Breast epithelium (tissue), 4 donors: ENCODE data around the gene PRRT4. TPM values are rescaled to one million over a fixed set of nuclear protein-coding genes. Genes with fewer than 3 reads are reported as not detected.

Experiments used
- DNase-seq, 2 donors: peaks; one replicate each; pipeline ENCODE4 v3.0.0-alpha.2; 2019; ENCODE audit warnings: low spot score in 2 of 2
- H3K27ac ChIP-seq, 2 donors: fragments of 200-600 bp; sonication (generic) in 1 of 2; one replicate each; pipeline ENCODE4 v1.5.1; 2016 to 2019; ENCODE audit warnings: mild to moderate bottlenecking in 1 of 2
- H3K27me3 ChIP-seq, 2 donors: fragments of 200-600 bp; sonication (generic) in 1 of 2; one replicate each; pipeline versions ENCODE4 v1.5.1 to v1.6.0; 2017 to 2019; ENCODE audit warnings: control low read depth in 1 of 2, mild to moderate bottlenecking in 1 of 2
- H3K36me3 ChIP-seq: fragments of 200-600 bp; one replicate; pipeline ENCODE4 v1.5.1; 2019
- H3K4me1 ChIP-seq, 2 donors: fragments of 200-600 bp; sonication (generic); one replicate each; pipeline ENCODE4 v1.5.1; 2016 to 2019; ENCODE audit warnings: control low read depth in 1 of 2
- H3K4me3 ChIP-seq, 3 donors: fragments of 200-600 bp; sonication (generic); 1 replicate in 2 of 3; 2 replicates in 1 of 3; pipeline ENCODE4 v1.5.1; 2016 to 2019; ENCODE audit warnings: mild to moderate bottlenecking in 3 of 3, moderate library complexity in 2 of 3
- H3K9me3 ChIP-seq, 2 donors: fragments of 200-600 bp; sonication (generic) in 1 of 2; one replicate each; pipeline ENCODE4 v1.5.1; 2016 to 2019; ENCODE audit warnings: control low read depth in 1 of 2
- CTCF ChIP-seq, 3 donors: fragments of 450-650 bp; IDR thresholded peaks; one replicate each; pipeline ENCODE4 v1.5.1; 2016 to 2017; ENCODE audit warnings: antibody characterized with exemption in 3 of 3, mild to moderate bottlenecking in 3 of 3, moderate library complexity in 3 of 3
- POLR2A ChIP-seq: fragments of 450-650 bp; IDR thresholded peaks from one replicate; pipeline ENCODE4 v1.6.1; 2016; ENCODE audit warnings: antibody characterized with exemption, mild to moderate bottlenecking, moderate library complexity
- POLR2AphosphoS5 ChIP-seq, 3 donors: sonication (generic); formaldehyde crosslinking; IDR thresholded peaks; one replicate each; pipeline ENCODE4 v1.6.1; 2017; ENCODE audit warnings: antibody characterized with exemption in 3 of 3
- intact Hi-C: fragments of 100-400 bp; cut with DNase I; formaldehyde crosslinking; loops from one replicate; pipeline ENCODE4 v1.15.1; 2023; ENCODE audit warnings: low total_unique reads
- total RNA-seq, 3 donors: library from RNA; depleted of rRNA; stranded (reverse); fragments of >200 nt; gene quantifications; one replicate each; pipeline ENCODE4 v1.1.0, GENCODE V29; 2016

The PRRT4 gene
- total RNA-seq, 3 donors from 2014 or later = under 0.01 to 3.8 (median 0.44) TPM

GRCh38 chr7:128309976-128310375 is 51.5 kb downstream of the PRRT4 start:
- no peaks in the 10 kb centered on the region for H3K27me3 ChIP-seq
- peaks cover 28% of the 10 kb centered on the region for H3K36me3 ChIP-seq
- H3K4me1 ChIP-seq = no peaks in the 10 kb centered on the region
- no peak overlapping the region for H3K27ac ChIP-seq
- DNase-seq = no peak
- no peak overlapping the region for H3K4me3 ChIP-seq
- intact Hi-C loops = no loop called here
- TF ChIP-seq POLR2A = no peak
- TF ChIP-seq CTCF (IDR thresholded peaks at IDR 0.05) = no peak
- TF ChIP-seq POLR2AphosphoS5 (IDR thresholded peaks at IDR 0.05) = no peak
- no peaks in the 10 kb centered on the region for H3K9me3 ChIP-seq

GRCh38 chr7:128309124-128309523 is 52.4 kb downstream of the PRRT4 start:
- DNase-seq = no peak
- Histone ChIP-seq H3K27me3 (no peaks in the 10 kb centered on the region), H3K27ac (no peak overlapping the region), H3K4me3 (no peak overlapping the region), H3K9me3 (no peaks in the 10 kb centered on the region), H3K4me1 (no peaks in the 10 kb centered on the region), H3K36me3 (peaks cover 22% of the 10 kb centered on the region)
- intact Hi-C loops = no loop called here
- no peak for TF ChIP-seq POLR2AphosphoS5 (IDR thresholded peaks at IDR 0.05)
- no peak for TF ChIP-seq CTCF (IDR thresholded peaks at IDR 0.05)
- no peak for TF ChIP-seq POLR2A

GRCh38 chr7:128307061-128307460 is 54.4 kb downstream of the PRRT4 start:
- H3K36me3 ChIP-seq = peaks cover 18% of the 10 kb centered on the region
- H3K27ac ChIP-seq = no peak overlapping the region
- H3K4me3 ChIP-seq = no peak overlapping the region
- H3K9me3 ChIP-seq = no peaks in the 10 kb centered on the region
- H3K27me3 ChIP-seq = no peaks in the 10 kb centered on the region
- no peak for DNase-seq
- no peaks in the 10 kb centered on the region for H3K4me1 ChIP-seq
- intact Hi-C loops = no loop called here
- no peak for TF ChIP-seq POLR2AphosphoS5 (IDR thresholded peaks at IDR 0.05)
- TF ChIP-seq CTCF (IDR thresholded peaks at IDR 0.05) = no peak
- TF ChIP-seq POLR2A = no peak

GRCh38 chr7:128304212-128304611 is 57.3 kb downstream of the PRRT4 start:
- Histone ChIP-seq H3K4me3 (no peak overlapping the region), H3K27ac (no peak overlapping the region), H3K27me3 (no peaks in the 10 kb centered on the region), H3K4me1 (no peaks in the 10 kb centered on the region), H3K9me3 (no peaks in the 10 kb centered on the region), H3K36me3 (peaks cover 11% of the 10 kb centered on the region)
- no peak for TF ChIP-seq POLR2AphosphoS5 (IDR thresholded peaks at IDR 0.05)
- TF ChIP-seq CTCF (IDR thresholded peaks at IDR 0.05) = no peak
- TF ChIP-seq POLR2A = no peak
- no peak for DNase-seq
- intact Hi-C loops = no loop called here

GRCh38 chr7:128303643-128304042 is 57.8 kb downstream of the PRRT4 start:
- no peak for DNase-seq
- no peak overlapping the region for H3K4me3 ChIP-seq
- no peaks in the 10 kb centered on the region for H3K27me3 ChIP-seq
- no peaks in the 10 kb centered on the region for H3K9me3 ChIP-seq
- peaks cover 11% of the 10 kb centered on the region for H3K36me3 ChIP-seq
- no peak overlapping the region for H3K27ac ChIP-seq
- no peak for TF ChIP-seq CTCF (IDR thresholded peaks at IDR 0.05)
- no peak for TF ChIP-seq POLR2AphosphoS5 (IDR thresholded peaks at IDR 0.05)
- TF ChIP-seq POLR2A = no peak
- no peaks in the 10 kb centered on the region for H3K4me1 ChIP-seq
- intact Hi-C loops = no loop called here
